HK-2 (cell line): ENCODE results near the gene AKR1E2.

Source experiments
- DNase-seq: peaks from one replicate; pipeline ENCODE4 v3.0.0-alpha.2; 2018; ENCODE audit not compliant: unreplicated experiment

AKR1E2 gene

GRCh38 chr10:4825868-4826791 lies at the start of gene AKR1E2:
Gene AKR1E2 (plus strand): TSS chr10:4826207. CDS start chr10:4826325, 118 bp downstream.
- no peak for DNase-seq

GRCh38 chr10:4776234-4776638 lies 49.8 kb upstream of the AKR1E2 start:
- no peak for DNase-seq

DNA sequence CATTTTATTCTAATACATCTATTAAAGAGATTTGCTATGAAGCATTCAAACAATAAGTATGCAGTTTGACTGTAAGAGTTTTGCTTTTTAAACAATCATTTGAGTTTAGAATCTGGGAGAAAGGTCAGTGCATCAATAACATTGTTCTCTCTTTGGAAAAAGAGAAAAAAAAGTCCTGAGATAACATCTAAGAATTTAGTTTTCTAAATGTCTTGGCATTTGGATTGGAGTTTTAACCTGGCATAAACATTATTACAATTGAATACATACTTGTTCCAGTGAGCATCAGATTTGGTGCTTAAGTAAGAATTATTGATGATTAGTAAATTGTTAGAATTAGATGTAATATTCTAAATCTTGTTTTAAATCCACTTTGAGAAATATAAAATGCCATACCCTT lies 47.2 kb upstream of the AKR1E2 start:
- no peak for DNase-seq

GRCh38 chr10:4780091-4780490 lies 45.9 kb upstream of the AKR1E2 start:
- DNase-seq: no peak

DNA sequence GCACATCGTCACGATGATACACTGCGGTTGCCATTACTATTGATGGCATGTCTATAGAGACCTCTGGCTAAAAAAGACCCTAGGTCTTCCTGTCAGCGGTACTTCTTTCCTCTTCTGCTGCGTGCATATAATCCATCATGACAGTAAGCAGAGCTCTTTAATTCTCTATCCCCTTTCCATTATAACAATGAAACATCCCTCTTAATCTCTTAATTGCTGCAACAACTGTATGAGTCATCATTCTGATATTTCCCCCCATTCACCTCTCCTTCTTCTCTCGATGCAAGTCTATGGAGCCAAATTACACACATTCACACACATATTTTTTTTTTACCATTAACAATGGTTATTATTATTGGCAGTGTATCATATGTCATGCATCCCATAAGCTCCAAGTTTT lies 45.2 kb upstream of the AKR1E2 start:
- DNase-seq: no peak

GRCh38 chr10:4781955-4782354 lies 44.1 kb upstream of the AKR1E2 start:
- DNase-seq: no peak

- DNase-seq: no peak
Measured at GRCh38 chr10:4784667-4785333, 41.2 kb upstream of the AKR1E2 start.

DNA sequence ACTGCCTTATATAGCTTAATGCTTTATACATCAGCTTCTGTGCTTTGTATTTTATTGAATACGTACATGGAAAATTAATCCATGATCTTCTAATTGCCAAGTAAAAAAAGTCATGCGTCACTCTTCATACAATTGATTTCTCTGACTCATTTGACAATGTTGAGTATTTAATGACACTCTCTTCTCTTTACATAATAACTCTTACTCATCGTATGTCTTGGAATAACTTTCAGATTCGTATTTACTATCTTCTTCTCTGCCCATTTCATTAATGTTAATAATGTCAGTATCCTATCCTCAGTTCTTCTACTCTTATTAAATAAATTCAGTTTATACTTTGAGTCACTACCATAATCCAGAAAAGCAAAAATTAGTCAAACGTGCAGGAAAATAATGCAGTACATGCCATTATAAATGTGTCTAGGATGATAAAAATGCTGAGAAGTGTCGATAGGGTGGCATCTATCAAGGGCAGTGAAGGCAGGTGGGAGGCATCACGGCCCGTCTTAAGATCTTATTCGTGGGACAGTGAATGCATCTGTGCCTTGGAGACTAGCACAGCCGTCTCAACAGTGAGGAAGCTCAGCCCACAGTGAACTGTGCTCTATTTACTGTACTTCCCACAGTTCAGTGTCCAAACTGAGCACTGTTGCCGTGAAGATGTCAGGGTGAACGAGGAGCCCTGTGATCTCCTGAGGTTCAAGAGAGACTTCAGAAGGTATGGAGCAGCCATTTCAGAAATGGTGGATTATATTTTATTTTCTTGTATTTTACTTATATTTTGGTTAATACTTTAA lies 39.8 kb upstream of the AKR1E2 start:
- no peak for DNase-seq

GRCh38 chr10:4790045-4790444 lies 36.0 kb upstream of the AKR1E2 start:
- no peak for DNase-seq

GRCh38 chr10:4790922-4791321 lies 35.1 kb upstream of the AKR1E2 start:
- DNase-seq: no peak

GRCh38 chr10:4792381-4792780 lies 33.6 kb upstream of the AKR1E2 start:
- DNase-seq: no peak

GRCh38 chr10:4801405-4801804 lies 24.6 kb upstream of the AKR1E2 start:
- no peak for DNase-seq

DNA sequence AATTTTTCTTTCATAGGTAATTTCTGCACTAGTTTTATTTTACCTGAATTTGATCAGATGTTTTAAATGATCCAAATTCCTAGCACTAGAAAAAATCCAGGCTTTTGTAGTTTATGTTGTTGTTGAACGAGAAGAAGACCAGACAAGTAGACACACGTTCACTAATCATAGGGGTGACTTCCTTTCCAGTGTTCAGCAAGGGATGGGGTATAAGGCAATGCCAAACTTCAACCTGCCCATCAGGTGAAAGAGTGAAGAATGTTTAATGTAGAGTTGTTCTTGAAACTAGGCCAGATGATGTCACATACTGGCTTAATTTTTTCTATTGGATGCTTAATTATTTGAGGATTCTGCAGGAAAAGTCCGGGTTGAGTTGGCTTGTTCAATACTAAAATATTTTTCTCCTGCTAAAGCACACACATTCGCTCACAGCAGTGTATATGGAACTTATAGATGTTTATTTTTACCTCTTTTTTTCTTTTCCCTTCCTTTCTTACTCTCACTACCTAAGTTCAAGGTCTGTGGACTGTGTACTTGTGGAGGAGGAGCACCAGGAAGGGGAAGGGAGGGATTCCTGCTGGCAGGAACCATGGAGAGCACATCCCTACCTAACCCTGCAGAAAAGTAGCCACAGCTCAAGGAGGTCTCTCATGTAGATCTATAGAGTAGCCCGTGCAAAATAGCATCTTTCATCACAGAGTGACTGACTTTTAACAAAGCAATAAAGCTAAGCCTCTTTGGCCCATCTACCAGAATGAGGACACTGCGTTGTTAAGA lies 23.1 kb upstream of the AKR1E2 start:
- DNase-seq: no peak

DNA sequence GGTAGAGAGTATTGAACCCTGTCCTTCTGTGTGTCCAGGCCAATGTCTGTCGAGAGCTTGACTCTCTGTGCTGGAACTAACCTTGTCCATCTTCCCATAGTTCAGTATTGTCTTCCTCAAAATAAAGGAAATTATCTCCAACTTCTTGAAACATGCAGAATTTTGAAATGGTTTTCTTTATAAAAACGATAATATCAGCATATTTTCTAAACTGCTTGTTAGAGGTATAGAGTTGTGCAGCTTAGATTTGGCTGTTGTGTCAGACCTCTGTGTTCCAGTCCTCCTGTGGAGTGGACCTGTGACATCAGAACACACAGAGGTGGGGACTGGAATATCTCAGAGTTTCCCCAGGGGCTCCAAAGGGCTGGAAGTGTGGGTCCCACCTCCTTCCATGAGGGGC lies 22.2 kb upstream of the AKR1E2 start:
- DNase-seq: no peak

GRCh38 chr10:4804465-4804864 lies 21.5 kb upstream of the AKR1E2 start:
- DNase-seq: no peak

- DNase-seq: no peak
Measured at GRCh38 chr10:4806534-4806933, 19.5 kb upstream of the AKR1E2 start.

- DNase-seq: peak; percentile 11
Measured at GRCh38 chr10:4807761-4808507, 18.1 kb upstream of the AKR1E2 start.

DNA sequence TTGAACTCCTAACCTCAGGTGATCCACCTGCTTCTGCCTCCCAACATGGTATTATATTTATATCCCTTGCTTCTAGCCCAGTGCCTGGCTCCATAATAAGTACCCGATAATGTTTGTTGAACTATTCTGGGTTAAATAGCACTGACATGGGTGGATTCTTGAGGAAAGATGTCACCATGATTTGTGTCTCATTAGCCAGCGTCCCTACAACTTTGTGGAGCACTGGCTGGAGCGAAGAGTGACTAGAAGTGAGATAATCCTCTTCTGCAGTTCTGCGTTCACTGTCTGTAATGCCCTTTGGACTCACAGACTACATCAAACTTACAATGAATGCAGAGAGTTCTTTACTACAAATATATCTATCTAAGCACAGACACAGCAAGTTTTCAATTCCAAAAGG lies 16.9 kb upstream of the AKR1E2 start:
- DNase-seq: no peak

GRCh38 chr10:4810092-4810491 lies 15.9 kb upstream of the AKR1E2 start:
- DNase-seq: no peak

DNA sequence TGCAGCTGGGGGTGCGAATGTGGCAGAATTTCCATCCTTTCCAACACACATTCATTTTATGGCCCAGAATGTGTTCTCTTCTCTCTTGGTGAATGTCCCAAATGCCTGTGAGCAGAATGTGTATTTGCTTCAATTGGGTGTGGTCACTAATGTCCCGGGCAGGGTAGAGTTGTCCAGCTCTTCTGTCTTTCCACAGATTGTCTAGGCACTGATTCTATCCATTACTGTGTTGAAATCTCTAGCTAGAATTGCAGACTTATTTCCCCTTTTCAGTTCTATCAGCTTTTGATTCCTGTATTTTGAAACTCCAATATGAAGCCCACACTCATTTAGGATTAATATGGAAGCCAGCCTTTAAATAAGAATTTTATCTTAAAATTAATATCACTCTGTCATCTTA lies 14.0 kb upstream of the AKR1E2 start:
- DNase-seq: no peak

DNA sequence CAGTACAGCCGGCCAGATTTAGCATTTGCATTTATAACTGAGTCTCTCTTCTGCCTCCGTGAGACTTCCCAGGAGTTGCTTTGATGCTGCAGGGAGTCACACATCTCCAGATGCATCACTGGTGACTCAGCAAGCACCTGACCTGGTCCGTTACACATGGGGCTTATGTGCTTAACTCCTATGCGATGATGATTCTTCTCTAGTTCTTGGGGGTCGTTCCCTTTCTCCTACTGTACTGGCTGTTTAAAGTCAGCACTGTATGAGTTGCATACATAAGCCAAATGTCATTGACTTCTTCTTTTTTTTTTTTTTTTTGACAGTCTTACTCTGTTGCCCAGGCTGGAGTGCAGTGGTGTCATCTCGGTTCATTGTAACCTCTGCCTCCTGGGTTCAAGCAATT lies 13.0 kb upstream of the AKR1E2 start:
- DNase-seq: peak; percentile 66
